ENCODE measurements around the gene FAM180A.
"Not testable (repeated sequence)": the region's sequence is repeated elsewhere in the genome, so short reads cannot be mapped to it uniquely, and the experiment has no call there.

Gene FAM180A

DNA sequence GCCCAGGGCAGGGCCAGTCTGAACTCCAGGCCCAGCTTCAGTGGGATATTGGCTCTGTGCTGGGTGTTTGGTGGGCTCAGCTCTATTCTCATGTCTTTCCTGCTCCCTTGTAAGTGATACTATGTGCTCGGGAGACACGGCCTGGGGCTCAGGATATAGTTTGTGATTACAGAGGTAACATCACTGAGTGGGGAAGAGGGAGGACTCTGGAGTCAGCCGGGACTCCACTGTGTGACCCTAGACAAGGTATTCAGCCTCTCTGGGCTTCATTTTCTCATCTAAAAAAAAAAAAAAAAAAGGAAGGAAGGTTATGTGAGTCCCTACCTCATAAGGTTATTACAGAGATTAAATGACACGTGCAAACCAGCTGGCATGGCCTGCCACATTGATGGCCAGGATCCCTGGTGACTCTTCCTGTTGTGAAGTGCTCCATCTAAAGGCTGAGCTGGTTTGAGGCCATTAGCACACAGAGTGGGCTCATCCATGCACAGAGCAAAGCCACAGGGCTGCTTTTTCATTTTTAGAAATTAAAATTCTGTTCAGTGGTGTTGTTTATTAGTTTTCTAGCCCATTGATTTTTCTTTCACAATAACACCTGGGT lies 36.3 kb downstream of the FAM180A start:
- DNase-seq: no peak

DNA sequence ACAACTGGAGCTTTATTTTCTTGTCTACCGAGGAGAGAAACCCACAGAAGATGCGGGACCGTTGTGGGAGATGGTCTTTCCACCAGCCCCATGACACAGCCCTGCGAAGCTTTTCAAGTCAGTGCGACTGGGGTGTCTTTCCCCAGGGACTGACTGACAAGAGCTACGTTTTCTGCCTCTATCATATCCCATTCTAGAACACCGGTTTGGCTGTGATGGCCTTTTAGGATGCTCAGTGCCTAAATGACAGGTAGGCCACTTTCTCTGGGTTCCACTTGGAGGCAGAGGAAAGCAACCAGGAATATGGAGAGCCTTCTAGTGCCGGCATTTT lies 37.5 kb downstream of the FAM180A start:
- no peak for DNase-seq

DNA sequence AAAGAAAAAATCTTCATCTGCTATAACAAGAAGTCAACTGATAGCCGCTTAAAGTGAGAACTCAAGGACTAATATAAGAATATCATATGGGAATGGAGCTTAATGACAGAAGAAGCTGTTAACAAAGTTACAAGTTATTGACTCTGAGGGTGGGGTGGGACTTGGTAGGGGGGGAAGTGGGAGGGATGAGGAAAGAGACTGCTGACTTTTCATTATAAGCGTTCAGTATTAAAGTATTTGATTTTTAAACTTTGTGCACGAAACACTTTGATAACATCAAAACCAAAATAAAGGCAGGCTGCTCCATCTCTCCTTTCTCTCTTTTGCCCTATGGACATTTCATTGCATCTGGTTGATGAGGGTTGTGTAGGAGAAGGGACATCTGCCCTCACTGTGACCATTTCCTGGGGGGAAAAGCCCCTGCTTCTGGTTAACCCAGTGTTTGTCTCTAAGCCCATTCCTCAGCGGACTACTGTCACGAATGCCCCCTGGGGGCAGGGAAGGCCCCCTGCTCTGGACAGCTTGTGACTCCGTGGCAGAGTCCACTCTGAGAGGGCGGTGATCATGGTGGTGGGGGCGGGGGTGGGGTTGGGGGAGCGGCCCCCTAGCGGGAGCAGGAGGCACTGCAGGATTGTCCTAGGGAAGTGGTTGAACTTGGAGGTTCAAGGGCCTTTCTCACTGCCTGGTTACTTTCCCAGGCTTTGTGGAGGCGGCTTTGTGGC lies 38.0 kb downstream of the FAM180A start:
- no peak for DNase-seq

DNA sequence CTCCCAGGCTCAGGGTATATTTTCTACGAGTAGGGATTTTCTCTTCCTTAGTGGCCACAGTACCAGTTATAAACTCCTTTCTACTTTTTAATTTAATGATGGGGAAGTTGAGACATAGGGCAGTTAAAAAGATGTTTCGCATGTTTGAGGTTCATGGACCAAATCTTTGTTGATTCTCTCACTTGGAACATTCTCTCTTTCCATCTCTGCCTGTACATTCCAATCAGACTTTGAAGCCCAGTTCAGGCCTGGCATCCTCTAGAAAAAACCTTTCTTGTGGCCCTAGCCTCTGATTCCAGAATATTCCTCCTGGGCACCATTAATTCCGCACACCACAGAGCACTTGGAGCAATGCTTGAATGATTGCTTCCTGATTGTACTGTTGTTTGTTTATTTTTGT lies 39.1 kb downstream of the FAM180A start:
- no peak for DNase-seq

DNA sequence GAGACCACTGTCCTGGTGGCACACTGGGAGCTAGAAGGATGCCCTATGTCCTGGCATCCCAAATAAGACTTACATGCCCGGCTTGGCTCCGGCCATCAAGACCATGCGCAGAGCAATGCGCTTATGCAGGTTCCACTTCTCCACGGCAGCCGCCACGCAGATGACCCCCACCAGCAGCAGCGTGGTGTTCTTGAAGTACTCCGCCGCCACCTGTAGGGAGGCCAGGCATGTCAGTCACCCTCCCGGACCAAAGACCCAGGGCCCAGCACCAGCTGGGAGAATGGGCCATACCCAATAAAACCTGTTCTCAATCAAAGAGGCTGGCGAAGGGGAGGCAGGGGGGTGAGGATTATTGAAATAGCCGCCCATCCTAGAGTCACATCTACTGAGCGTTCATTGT lies 40.6 kb downstream of the FAM180A start:
- DNase-seq: no peak

DNA sequence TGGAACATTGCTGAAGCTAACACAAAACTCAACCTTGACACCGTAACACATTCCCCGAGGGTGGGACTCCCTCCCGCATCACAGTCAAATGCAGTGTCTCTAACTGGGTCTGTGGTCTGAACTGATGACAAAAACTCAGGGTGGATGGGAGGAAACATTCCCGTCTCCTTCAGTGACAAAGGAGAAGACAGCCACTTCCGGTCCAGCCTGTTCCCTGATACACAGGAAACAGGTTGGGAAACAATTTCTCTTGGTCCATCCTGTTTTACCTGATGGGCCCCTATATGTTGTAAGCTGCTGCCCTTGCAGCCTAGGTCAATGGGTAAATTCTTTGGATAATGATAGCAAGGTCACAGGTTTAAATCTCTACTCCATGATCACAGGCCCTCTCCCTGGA lies 41.0 kb downstream of the FAM180A start:
- DNase-seq: no peak

DNA sequence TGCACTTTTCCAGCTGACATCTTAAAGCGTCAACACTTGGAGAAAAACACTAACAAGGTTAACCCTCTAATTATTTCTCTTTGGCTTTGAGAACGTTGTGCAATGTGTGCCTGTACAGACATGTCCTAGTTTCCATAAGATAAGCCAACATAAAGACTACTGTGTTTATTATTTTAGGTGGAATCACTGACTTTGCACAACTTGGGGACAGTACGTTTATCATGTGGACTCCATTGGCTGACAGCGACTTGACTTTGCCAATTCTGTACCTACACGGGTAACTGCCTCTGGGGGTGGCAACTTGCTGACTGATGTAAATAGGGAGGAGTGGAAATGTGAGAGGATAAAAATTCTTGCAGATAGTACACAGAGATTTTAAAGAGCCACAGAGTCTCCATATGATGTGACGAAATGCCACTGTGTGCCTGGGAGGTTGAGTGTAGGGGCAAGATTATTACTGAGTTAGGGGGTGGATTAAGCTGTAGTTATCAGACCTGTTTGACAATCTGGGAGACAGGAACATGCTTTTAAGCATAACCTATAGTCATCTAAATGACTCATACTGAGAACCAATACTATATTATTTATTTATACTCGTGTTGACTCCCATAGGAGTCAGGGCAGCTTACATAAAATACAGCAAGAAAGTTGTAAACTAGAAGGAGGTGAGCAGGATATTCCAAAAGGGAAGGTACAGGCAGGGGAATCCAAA lies 41.6 kb downstream of the FAM180A start:
- DNase-seq: no peak

DNA sequence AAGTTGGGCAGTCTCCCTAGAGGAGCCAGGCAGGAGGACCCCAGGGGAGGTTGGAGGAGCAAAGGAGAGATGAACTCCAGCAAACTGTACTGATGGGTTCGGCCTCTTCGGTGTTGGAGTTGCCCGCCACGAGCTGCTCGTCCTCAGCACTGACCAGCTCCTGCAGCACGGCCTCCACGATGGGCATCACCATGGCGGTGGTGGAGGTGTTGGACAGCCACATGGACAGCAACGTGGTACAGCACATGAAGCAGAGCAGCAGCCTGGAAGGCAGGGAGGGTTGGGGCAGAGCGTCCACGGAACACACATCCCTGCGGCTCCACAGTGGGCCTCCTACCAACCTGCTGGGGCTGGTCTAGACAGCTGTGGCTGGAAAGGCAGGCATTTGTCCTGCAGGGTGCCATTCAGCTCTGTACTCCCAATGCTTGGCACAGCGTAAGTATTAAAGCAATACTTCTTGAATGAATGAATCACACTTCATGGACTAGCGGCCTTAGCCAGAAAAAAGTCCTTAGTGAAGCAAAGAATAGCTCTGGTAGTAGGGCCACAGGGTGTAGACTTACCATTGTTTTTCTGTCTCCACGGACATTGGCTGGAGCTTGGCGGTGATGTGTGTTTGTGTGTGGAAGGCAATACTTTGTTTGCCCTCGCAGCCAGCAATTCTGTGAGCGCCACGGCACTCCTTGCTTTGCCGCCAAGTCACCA lies 42.4 kb downstream of the FAM180A start:
- no peak for DNase-seq

DNA sequence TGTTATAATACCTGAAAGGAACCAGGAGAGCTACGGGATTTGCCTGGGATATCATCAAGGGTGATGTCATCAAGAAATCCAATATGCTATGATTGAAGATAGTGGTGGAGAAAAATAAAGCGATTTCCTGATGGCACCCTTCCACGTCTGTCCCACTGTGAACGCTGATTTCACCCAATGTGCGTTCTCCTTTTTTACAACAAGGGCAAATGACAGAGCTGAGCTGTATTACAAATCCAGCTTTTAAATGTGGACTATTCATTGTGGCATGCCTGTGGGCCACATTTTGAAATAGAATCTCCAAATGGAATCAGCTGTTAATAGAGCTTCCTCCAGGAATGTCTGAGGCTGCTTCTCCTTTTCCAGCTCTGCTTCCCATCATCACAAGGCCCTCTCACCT lies 43.9 kb downstream of the FAM180A start:
- no peak for DNase-seq

- no peak for DNase-seq
Observed at GRCh38 chr7:135704074-135704473, 44.5 kb downstream of the FAM180A start.

DNA sequence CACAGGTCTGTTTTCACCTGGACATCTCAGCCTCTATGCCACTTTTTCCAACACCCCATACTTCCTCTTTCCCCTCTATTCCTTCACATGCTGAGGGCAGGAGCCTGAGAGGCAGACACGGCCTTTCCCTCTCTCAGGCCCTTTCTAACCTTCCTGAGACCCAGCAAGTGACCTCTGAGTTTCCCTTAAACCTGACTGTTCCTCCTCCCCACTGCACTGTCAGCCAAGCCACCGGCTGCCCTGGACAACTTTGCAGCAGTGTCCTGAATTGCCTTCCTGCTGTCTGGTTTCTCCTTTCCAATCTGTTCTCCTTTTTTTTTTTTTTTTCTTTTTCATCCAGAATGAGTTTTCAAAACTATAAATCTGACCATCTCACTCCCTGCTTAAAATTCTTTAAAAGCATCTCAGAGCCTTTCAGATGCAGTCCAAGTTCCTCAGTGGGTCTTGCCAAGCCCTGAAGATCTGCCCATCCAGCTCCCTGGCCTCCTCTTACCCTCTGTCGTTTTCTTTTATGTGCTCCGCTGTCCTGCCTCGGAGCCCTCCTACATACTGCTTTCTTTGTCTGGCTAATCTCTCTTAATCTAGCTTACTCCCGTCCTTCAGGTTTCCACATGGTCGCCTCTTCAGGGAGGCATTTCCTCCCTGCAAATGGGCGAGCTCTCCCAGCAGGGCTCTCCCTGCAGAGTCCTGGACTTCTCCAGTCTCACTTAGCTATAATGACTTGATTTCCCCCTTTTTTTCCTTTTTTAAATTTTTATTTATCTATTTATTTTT lies 51.1 kb downstream of the FAM180A start:
- no peak for DNase-seq

- DNase-seq: no peak
Observed at GRCh38 chr7:135693558-135693957, 55.1 kb downstream of the FAM180A start.

- not testable (repeated sequence) for DNase-seq
Observed at GRCh38 chr7:135692606-135693005, 56.0 kb downstream of the FAM180A start.

- no peak for DNase-seq
Observed at GRCh38 chr7:135692055-135692454, 56.6 kb downstream of the FAM180A start.

GRCh38 chr7:135690566-135690965 lies 58.0 kb downstream of the FAM180A start:
- no peak for DNase-seq

GRCh38 chr7:135687466-135687865 lies 61.1 kb downstream of the FAM180A start:
- no peak for DNase-seq

GRCh38 chr7:135685306-135686084 lies 63.1 kb downstream of the FAM180A start:
- DNase-seq: no peak

GRCh38 chr7:135684699-135685098 lies 63.9 kb downstream of the FAM180A start:
- DNase-seq: no peak

DNA sequence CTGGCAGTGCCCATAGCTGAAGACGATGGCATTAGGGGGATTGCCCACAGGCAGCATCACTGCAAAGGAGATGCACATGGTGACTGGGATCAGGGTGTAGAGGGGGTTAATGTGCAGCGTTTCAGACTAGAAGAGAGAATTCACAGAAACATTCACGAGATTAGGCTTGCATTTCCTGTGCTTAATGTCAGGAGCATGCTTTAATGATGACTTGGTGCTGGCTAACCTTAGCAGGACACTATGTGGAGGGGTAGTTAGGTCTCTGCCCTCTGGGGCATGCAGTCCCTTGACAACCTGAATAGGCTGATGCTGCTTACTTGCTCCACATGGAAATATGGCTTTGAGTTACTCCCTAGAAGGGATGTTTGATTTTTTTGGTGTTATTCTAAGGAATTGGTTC lies 64.5 kb downstream of the FAM180A start:
- no peak for DNase-seq

DNA sequence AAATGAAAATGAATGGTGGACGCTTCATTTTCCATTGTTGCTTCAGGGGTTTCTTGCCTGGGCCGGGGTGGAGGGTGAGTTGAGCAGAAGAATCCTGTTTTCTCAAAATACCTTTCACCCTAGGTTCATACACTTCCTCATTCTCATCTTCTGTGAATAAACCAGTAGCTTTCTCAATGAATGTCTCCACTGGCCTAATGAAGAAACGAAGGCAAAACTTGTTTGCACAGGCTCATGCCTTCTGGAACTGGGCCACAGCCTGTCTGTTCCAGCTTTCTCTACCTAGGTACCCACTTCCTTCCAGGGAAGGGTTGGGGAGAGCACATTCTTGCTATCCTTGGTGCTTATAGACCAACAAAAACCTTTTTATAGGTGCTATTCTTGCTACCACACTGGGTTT lies 65.0 kb downstream of the FAM180A start:
- DNase-seq: no peak

- DNase-seq: no peak
Observed at GRCh38 chr7:135682191-135682590, 66.4 kb downstream of the FAM180A start.

DNA sequence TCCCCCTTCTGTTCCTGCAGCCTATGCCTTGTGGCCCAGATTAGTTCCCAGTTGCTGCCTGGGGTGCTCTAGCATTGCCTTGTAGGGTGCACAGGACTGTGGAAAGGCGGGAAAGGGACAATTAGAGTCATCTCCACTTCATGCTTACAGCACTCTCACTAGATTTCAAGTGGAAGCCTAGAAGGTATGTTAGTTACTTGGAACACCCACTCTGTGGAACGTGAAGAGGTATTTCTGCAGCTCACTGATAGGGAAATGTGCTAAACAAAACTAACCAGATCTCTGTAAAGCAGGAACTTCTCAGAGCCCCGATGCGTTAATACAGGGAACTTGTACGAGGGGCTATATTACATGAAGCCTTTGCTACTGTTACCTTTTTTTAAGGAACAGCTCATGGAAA lies 66.9 kb downstream of the FAM180A start:
- no peak for DNase-seq
